K562 (cell line): ENCODE measurements around the gene RET. TPM values are rescaled to one million over a fixed set of nuclear protein-coding genes. Genes with fewer than 3 reads are reported as not detected.

ENCODE experiments used
- ATAC-seq: fragments of 200-7000 bp; cut with Tn5 transposase; 3 replicates; pipeline ENCODE4 v1.9.1; 2020; ENCODE audit warnings: moderate library complexity
- BruUV-seq: library from RNA; stranded (reverse); fragments of 400-500 nt; replicated peaks from 2 replicates; lab custom pipeline; 2021; lab: Mats Ljungman, UMichigan
- CTCF ChIA-PET: fragments of 300-600 bp; formaldehyde crosslinking; extraction: SDS; loops from one replicate; lab custom pipeline; 2021; ENCODE audit warnings: low intra/inter-chr PET ratio; lab: Yijun Ruan, JAX
- POLR2A ChIA-PET: fragments of 300-600, 350-650 bp; sonication (Branson Sonifier 250); formaldehyde crosslinking; extraction: SDS; loops from one replicate; lab custom pipeline; 2021; ENCODE audit warnings: antibody characterized with exemption, inconsistent platforms; lab: Yijun Ruan, JAX
- DNase-seq, 4 experiments: peaks; one replicate each; pipeline versions ENCODE4 v3.0.0 to v3.0.0-alpha.2; 2011 to 2018; ENCODE audit warnings: low spot score in 3 of 4, mixed read lengths in 3 of 4; ENCODE audit errors: extremely low read depth in 1 of 4
- FAIRE-seq: peaks from 2 replicates; lab custom pipeline; 2011; peaks lifted over from hg19 to GRCh38; lab: Jason Lieb, UNC
- H2AFZ ChIP-seq: 2 replicates; pipeline ENCODE4 v1.6.0; 2011; ENCODE audit warnings: low read depth, low read length, control low read depth, inconsistent platforms
- H3K27ac ChIP-seq: fragments of 200-600 bp; 3 replicates; pipeline ENCODE4 v1.8.0; 2011; ENCODE audit warnings: low read depth, mild to moderate bottlenecking, control low read depth, inconsistent platforms, low read length, moderate library complexity, mixed read lengths; ENCODE audit errors: extremely low read depth
- H3K27me3 ChIP-seq, 2 experiments: fragments of 300-600 bp in 1 of 2; 2 replicates in 1 of 2; 3 replicates in 1 of 2; pipeline versions ENCODE4 v1.6.0 to v1.8.0; 2011; ENCODE audit warnings: inconsistent platforms in 2 of 2, low read length in 2 of 2, mild to moderate bottlenecking in 1 of 2, mixed read lengths in 1 of 2, moderate library complexity in 1 of 2; ENCODE audit not compliant: control insufficient read depth in 2 of 2, insufficient read depth in 2 of 2
- H3K36me3 ChIP-seq: fragments of 300-600 bp; 3 replicates; pipeline ENCODE4 v1.8.0; 2011; ENCODE audit warnings: mild to moderate bottlenecking, low read length, inconsistent platforms; ENCODE audit not compliant: control insufficient read depth, insufficient read depth
- H3K4me1 ChIP-seq, 2 experiments: fragments of 200-600 bp in 1 of 2; replicated peaks in 1 of 2; 2 replicates in 1 of 2; 3 replicates in 1 of 2; pipeline versions ENCODE4 v1.5.1 to v1.8.0; 2011; ENCODE audit warnings: inconsistent platforms in 2 of 2, low read length in 2 of 2, mild to moderate bottlenecking in 1 of 2, mixed read lengths in 1 of 2, moderate library complexity in 1 of 2; ENCODE audit not compliant: control insufficient read depth in 2 of 2, insufficient read depth in 2 of 2
- H3K4me2 ChIP-seq: 2 replicates; pipeline ENCODE4 v1.6.1; 2011; ENCODE audit warnings: low read length, control low read depth, inconsistent platforms, mixed read lengths; ENCODE audit not compliant: insufficient read depth
- H3K4me3 ChIP-seq: fragments of 200-600 bp; sonication (generic), shearing (Covaris generic); 2 replicates; pipeline ENCODE4 v1.5.1; 2016; ENCODE audit warnings: control low read depth, inconsistent platforms
- H3K79me2 ChIP-seq: fragments of 200-600 bp; 3 replicates; pipeline ENCODE4 v1.8.0; 2011; ENCODE audit warnings: low read length, inconsistent platforms; ENCODE audit not compliant: control insufficient read depth, insufficient read depth
- H3K9ac ChIP-seq, 2 experiments: 2 replicates each; pipeline versions ENCODE4 v1.6.0 to v1.6.1; 2011; ENCODE audit warnings: low read depth in 2 of 2, low read length in 2 of 2, control low read depth in 1 of 2, inconsistent platforms in 1 of 2, mild to moderate bottlenecking in 1 of 2, mixed read lengths in 1 of 2; ENCODE audit not compliant: insufficient read depth in 1 of 2
- H3K9me1 ChIP-seq: one replicate; pipeline ENCODE4 v1.6.0; 2011; ENCODE audit warnings: inconsistent platforms, mild to moderate bottlenecking, low read length, moderate library complexity; ENCODE audit not compliant: control insufficient read depth, insufficient read depth
- H3K9me3 ChIP-seq: replicated peaks from 2 replicates; pipeline ENCODE4 v1.5.1; 2011; ENCODE audit warnings: low read depth, low read length, inconsistent platforms; ENCODE audit not compliant: control insufficient read depth, insufficient read depth
- H4K20me1 ChIP-seq: replicated peaks from 2 replicates; pipeline ENCODE4 v1.6.1; 2011; ENCODE audit warnings: low read length, inconsistent platforms, mixed read lengths; ENCODE audit not compliant: control insufficient read depth, insufficient read depth
- CBX2 ChIP-seq: fragments of 200-600 bp; sonication (generic); IDR thresholded peaks from one replicate; pipeline ENCODE4 v1.6.1; 2012; ENCODE audit warnings: mild to moderate bottlenecking, low read length, inconsistent platforms; ENCODE audit not compliant: insufficient read depth, poor library complexity, severe bottlenecking
- CCAR2 ChIP-seq: fragments of 200-400 bp; formaldehyde crosslinking; IDR thresholded peaks from 2 replicates; pipeline ENCODE4 v1.6.1; 2017; ENCODE audit warnings: mild to moderate bottlenecking, low read depth, low read length
- E2F8 ChIP-seq: fragments of 450-650 bp; IDR thresholded peaks from 2 replicates; pipeline ENCODE4 v1.7.1; 2018; ENCODE audit warnings: mild to moderate bottlenecking, low read depth; ENCODE audit not compliant: partially characterized antibody
- FOXA3 ChIP-seq, 2 experiments: fragments of 450-650 bp in 1 of 2; sonication (generic) in 1 of 2; formaldehyde crosslinking; IDR thresholded peaks in 1 of 2; conservative IDR thresholded peaks in 1 of 2; 2 replicates each; pipeline versions ENCODE4 v1.4.0 to v1.8.0; 2020 to 2022; ENCODE audit warnings: mild to moderate bottlenecking in 2 of 2, missing genetic modification reagents in 1 of 2
- GABPA ChIP-seq: fragments of 200-800 bp; sonication (Bioruptor generic); conservative IDR thresholded peaks from 2 replicates; pipeline ENCODE4 v1.6.1; 2016; ENCODE audit warnings: low read depth, missing genetic modification characterization, missing compliant biosample characterization
- HDAC8 ChIP-seq: fragments of 450-650 bp; IDR thresholded peaks from 2 replicates; pipeline ENCODE4 v1.6.1; 2016; ENCODE audit warnings: mild to moderate bottlenecking, missing genetic modification characterization, moderate library complexity, missing compliant biosample characterization
- PHB2 ChIP-seq: fragments of 450-650 bp; IDR thresholded peaks from 2 replicates; pipeline ENCODE4 v1.6.1; 2017; ENCODE audit warnings: low read depth
- SIX5 ChIP-seq, 2 experiments: IDR thresholded peaks; 2 replicates each; pipeline ENCODE4 v1.6.1; 2011; ENCODE audit warnings: low read length in 2 of 2, borderline replicate concordance in 1 of 2, low read depth in 1 of 2, mild to moderate bottlenecking in 1 of 2, moderate library complexity in 1 of 2; ENCODE audit not compliant: insufficient read depth in 1 of 2
- TAF1 ChIP-seq: IDR thresholded peaks from 2 replicates; pipeline ENCODE4 v1.6.1; 2011; ENCODE audit warnings: mild to moderate bottlenecking, low read length, moderate library complexity; ENCODE audit not compliant: insufficient read depth, control insufficient read depth, severe bottlenecking; ENCODE audit errors: extremely low read depth
- ZC3H4 ChIP-seq: sonication (generic); formaldehyde crosslinking; IDR thresholded peaks from 2 replicates; pipeline ENCODE4 v1.9.0; 2021; ENCODE audit warnings: missing genetic modification reagents, borderline replicate concordance
- ZNF41 ChIP-seq: fragments of 250-450 bp; sonication (Bioruptor Pico); conservative IDR thresholded peaks from 2 replicates; pipeline ENCODE4 v1.4.0; 2020; ENCODE audit warnings: mild to moderate bottlenecking
- ZNF589 ChIP-seq: fragments of 200-800 bp; sonication (Bioruptor generic); IDR thresholded peaks from 2 replicates; pipeline ENCODE4 v1.6.1; 2016; ENCODE audit warnings: low read depth, missing genetic modification characterization, missing compliant biosample characterization
- ZNF639 ChIP-seq, 2 experiments: fragments of 200-800 bp in 1 of 2; sonication (Bioruptor generic) in 1 of 2; sonication (generic) in 1 of 2; formaldehyde crosslinking in 1 of 2; IDR thresholded peaks in 1 of 2; conservative IDR thresholded peaks in 1 of 2; 2 replicates each; pipeline versions ENCODE4 v1.5.0 to v1.6.1; 2016 to 2020; ENCODE audit warnings: missing compliant biosample characterization in 1 of 2, missing genetic modification characterization in 1 of 2, missing genetic modification reagents in 1 of 2
- ZNF766 ChIP-seq: fragments of 200-800 bp; sonication (Bioruptor generic); conservative IDR thresholded peaks from 2 replicates; pipeline ENCODE4 v1.6.1; 2016; ENCODE audit warnings: missing genetic modification characterization, missing compliant biosample characterization
- ZNF830 ChIP-seq: fragments of 250-450 bp; sonication (Bioruptor Pico); IDR thresholded peaks from 2 replicates; pipeline ENCODE4 v1.5.0; 2021; ENCODE audit warnings: mild to moderate bottlenecking
- ZZZ3 ChIP-seq: fragments of 450-650 bp; IDR thresholded peaks from 2 replicates; pipeline ENCODE4 v1.6.1; 2016; ENCODE audit warnings: antibody characterized with exemption, mild to moderate bottlenecking, moderate library complexity
- WGBS: fragments of 100-300 bp; shearing (Covaris generic); methylation state at CpG from one replicate; pipeline ENCODE4 v1.1.6; 2016; ENCODE audit warnings: low coverage, mixed read lengths; ENCODE audit not compliant: insufficient coverage; ENCODE audit errors: missing lambda C conversion rate; 5-methylcytosine and 5-hydroxymethylcytosine counted together
- in situ Hi-C: fragments of 300-500 bp; cut with MboI; formaldehyde crosslinking; loops from 4 replicates; pipeline ENCODE4 v1.15.0; 2018; ENCODE audit warnings: inconsistent platforms, mixed read lengths
- intact Hi-C: fragments of 100-400 bp; cut with micrococcal nuclease; formaldehyde crosslinking; loops from 2 replicates; pipeline ENCODE4 v1.14.2; 2022
- polyA plus RNA-seq, 8 experiments: library from polyadenylated mRNA; depleted of rRNA in 4 of 8; stranded (reverse) in 5 of 8; unstranded in 3 of 8; fragments of >200 nt; fragmentation: Nextera tagmentation in 2 of 8; fragmentation: Illumina TruSeq in 1 of 8; extraction: Ambion mirVana in 2 of 8; extraction: Trizol in 1 of 8; gene quantifications; 2 replicates each; pipeline versions ENCODE4 v1.2.1 to v1.2.3, GENCODE V29; 2011 to 2014; ENCODE audit warnings: inconsistent platforms in 1 of 8, missing spikeins in 1 of 8
- total RNA-seq, 7 experiments: library from RNA; depleted of rRNA in 6 of 7; stranded (reverse); fragments of >200 nt in 6 of 7; fragmentation: Illumina TruSeq in 2 of 7; extraction: Trizol in 2 of 7; gene quantifications; 2 replicates each; pipeline versions ENCODE4 v1.2.1 to v1.2.3, GENCODE V29; 2011 to 2021; ENCODE audit warnings: low replicate concordance in 1 of 7

RET gene
- total and polyA plus RNA-seq, 9 of the 15 experiments (the other 6 are each of a cell fraction or from before 2014, with no cell fraction given), result 0.04 to 0.05 TPM; not detected in 7

- TF ChIP-seq ZNF41 (CRISPR knock-in tag) (no peak), ZNF589 (CRISPR knock-in tag) (no peak), ZNF830 (no peak), CBX2 (no peak), PHB2 (no peak), CCAR2 (no peak), ZNF766 (no peak), TAF1 (no peak)
- TF ChIP-seq, all 486 proteins: peak for 0
Measured at GRCh38 chr10:43044448-43044921, 32.4 kb upstream of the RET start (continued).

- Histone ChIP-seq H3K4me3 (no peak overlapping the region), H3K27me3 (peaks cover 0 to 20% of the 10 kb centered on the region in 2 experiments; a peak in 2 of 5 replicates), H3K9me1 (peaks cover 2% of the 10 kb centered on the region), H3K4me2 (no peak overlapping the region), H3K79me2 (no peaks in the 10 kb centered on the region), H3K36me3 (no peaks in the 10 kb centered on the region), H3K27ac (no peak overlapping the region), H2AFZ (no peak overlapping the region), H3K9me3 (no peaks in the 10 kb centered on the region), H3K9ac (no peak overlapping the region; a peak in 1 of 4 replicates), H4K20me1 (no peaks in the 10 kb centered on the region), H3K4me1 (peaks cover 0 to 4% of the 10 kb centered on the region in 2 experiments; a peak in 2 of 5 replicates)
- intact Hi-C loops, result no loop called here
- no peak for DNase-seq
- no peak for FAIRE-seq
- under 1% methylated on average over 14 of the region's 14 CpGs for WGBS
- BruUV-seq, result no TSS peak
- ATAC-seq, result no peak; the same call in 2 of the 3 replicates
- in situ Hi-C loops, result no loop called here
- ChIA-PET POLR2A (no interaction called here), CTCF (no interaction called here)
- TF ChIP-seq ZC3H4, result no peak
- TF ChIP-seq GABPA, result no peak
- TF ChIP-seq E2F8, result no peak
- TF ChIP-seq SIX5 (IDR thresholded peaks at IDR 0.05; ENCODE audit: borderline replicate concordance in 1 of 2, insufficient read depth in 1 of 2, low read depth in 1 of 2, low read length in 2 of 2), result no peak
- no peak for TF ChIP-seq FOXA3 (CRISPR knock-in tag; conservative IDR thresholded peaks at IDR 0.05 in 1 of 2, IDR thresholded peaks at IDR 0.05 in 1 of 2)
- no peak for TF ChIP-seq ZNF639 (CRISPR knock-in tag; conservative IDR thresholded peaks at IDR 0.05 in 1 of 2, IDR thresholded peaks at IDR 0.05 in 1 of 2)
- TF ChIP-seq ZZZ3, result no peak
- TF ChIP-seq HDAC8 (tag), result no peak
Measured at GRCh38 chr10:43044961-43045621, 31.8 kb upstream of the RET start.
